Measurements from ENCODE around the gene TPRG1L. TPM values are rescaled to one million over a fixed set of nuclear protein-coding genes. Genes with fewer than 3 reads are reported as not detected.

TPRG1L gene
- total and polyA plus RNA-seq, 3 donors from 2014 or later = 30.6 to 40.9 (median 33.3) TPM

DNA sequence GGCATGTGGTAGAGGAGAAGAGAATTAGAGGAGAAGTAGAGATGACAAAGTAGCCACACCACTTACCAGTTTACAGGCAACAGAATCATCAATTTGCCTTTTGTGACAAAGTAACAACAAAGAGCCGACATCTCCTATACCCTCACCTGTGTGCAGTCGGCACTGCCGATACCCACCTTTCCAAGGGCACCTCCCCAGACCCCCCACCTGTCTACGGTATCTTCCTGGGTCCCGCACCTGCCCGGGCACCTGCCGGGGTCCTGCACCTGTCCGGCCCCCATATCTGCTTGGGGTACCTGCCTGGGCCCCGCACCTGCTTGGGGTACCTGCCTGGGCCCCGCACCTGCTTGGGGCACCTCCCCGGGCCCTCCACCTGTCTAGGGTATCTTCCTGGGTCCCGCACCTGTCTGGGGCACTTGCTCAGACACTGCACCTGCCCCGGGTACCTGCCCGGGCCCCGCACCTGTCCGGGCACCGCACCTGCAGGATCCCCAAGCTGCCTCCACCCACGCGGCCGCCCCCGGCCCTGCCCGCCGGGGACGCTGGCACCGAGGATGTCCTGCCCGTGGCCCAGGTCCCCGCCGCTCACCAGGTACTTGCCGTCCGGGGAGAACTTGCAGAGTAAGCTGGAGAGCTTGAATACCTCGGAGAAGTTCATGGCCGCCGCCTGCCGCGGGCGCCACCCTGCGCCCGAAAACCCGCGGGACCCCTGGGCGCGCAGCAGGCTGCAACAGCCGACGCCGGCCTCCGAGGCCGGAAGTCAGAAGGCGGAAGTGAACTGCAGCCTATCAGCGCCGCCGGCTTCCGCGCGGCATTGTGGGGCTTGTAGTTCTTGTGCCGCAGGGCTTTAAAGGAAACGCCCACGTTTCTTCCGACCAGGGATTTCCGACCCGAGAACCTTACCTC, 24.8 kb downstream of the TPRG1L start, which contains the start of gene WRAP73:
Gene WRAP73, minus strand, starts transcription at position 762 of the 906 bp plus-strand sequence. Its CDS starts 104 bp downstream, at position 658.
- TF ChIP-seq, protein P1, sequence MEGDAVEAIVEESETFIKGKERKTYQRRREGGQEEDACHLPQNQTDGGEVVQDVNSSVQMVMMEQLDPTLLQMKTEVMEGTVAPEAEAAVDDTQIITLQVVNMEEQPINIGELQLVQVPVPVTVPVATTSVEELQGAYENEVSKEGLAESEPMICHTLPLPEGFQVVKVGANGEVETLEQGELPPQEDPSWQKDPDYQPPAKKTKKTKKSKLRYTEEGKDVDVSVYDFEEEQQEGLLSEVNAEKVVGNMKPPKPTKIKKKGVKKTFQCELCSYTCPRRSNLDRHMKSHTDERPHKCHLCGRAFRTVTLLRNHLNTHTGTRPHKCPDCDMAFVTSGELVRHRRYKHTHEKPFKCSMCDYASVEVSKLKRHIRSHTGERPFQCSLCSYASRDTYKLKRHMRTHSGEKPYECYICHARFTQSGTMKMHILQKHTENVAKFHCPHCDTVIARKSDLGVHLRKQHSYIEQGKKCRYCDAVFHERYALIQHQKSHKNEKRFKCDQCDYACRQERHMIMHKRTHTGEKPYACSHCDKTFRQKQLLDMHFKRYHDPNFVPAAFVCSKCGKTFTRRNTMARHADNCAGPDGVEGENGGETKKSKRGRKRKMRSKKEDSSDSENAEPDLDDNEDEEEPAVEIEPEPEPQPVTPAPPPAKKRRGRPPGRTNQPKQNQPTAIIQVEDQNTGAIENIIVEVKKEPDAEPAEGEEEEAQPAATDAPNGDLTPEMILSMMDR (IDR thresholded peaks at IDR 0.05) = no peak
- peak; percentile 56 for TF ChIP-seq POLR2A (IDR thresholded peaks at IDR 0.05)
- H3K27me3 ChIP-seq = no peaks in the 10 kb centered on the region
- WGBS, 2 donors = 2 to 8% methylated on average over 14 to 59 of the region's 60 CpGs
- no peaks in the 10 kb centered on the region for H3K9me3 ChIP-seq
- peak within 1 kb of the TSS; percentile 63 to 94 for H3K4me3 ChIP-seq
- no peak within 1 kb of the TSS for H3K27ac ChIP-seq
- no peaks in the 10 kb centered on the region for H3K4me1 ChIP-seq
- peak; percentile 95 for DNase-seq
- H3K36me3 ChIP-seq (ENCODE audit: low read depth, missing control alignments) = no peaks in the 10 kb centered on the region
- intact Hi-C loops (cut with DNase I; ENCODE audit: low total_unique reads) = no loop called here

DNA sequence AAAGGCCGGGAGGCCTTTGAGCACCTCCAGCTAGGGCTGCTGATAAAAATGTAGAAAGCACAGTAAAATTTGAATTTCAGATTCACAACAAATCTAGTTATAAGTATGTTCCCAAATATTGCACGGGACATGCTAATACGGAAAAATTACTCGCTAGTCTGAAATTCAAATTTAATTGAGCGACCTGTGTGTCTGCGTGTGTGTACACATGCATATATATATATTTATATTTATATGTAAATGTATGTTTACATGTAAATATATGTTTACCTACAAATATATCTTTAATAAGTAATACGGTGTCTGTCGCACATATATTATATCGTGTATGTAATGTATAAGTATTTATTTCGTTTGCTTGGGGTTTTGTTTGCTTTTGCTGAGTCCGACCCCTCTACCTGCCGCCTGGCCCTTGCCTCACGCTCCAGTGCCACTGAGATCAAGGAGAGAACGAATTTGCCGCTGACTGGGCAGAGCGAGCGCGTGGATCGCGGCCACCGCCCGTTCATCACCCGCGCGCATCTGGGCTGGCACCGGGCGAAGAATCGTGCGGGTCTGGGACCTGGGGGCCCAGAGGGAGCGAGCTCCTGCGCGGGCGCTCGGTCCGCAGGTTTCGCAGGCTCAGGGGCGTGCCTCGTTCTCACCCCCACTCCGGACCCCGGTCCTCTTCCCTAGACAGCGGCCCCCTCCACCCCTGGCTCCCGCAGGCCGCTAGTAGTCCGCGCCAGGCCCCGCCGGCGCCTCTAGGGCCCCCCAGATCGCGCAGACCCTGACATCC, 25.6 kb downstream of the TPRG1L start:
- no peaks in the 10 kb centered on the region for H3K27me3 ChIP-seq
- TF ChIP-seq POLR2A (IDR thresholded peaks at IDR 0.05) = no peak
- TF ChIP-seq, protein P1 (IDR thresholded peaks at IDR 0.05) = no peak
- H3K4me1 ChIP-seq = no peaks in the 10 kb centered on the region
- no peaks in the 10 kb centered on the region for H3K9me3 ChIP-seq
- intact Hi-C loops (cut with DNase I; ENCODE audit: low total_unique reads) = no loop called here
- peak overlapping the region in 1 of 2 donors; percentile 94 for H3K4me3 ChIP-seq
- H3K27ac ChIP-seq = no peak overlapping the region
- no peaks in the 10 kb centered on the region for H3K36me3 ChIP-seq (ENCODE audit: low read depth, missing control alignments)
- no peak for DNase-seq
- WGBS, 2 donors = 10% methylated on average over 25 to 40 of the region's 50 CpGs

DNA sequence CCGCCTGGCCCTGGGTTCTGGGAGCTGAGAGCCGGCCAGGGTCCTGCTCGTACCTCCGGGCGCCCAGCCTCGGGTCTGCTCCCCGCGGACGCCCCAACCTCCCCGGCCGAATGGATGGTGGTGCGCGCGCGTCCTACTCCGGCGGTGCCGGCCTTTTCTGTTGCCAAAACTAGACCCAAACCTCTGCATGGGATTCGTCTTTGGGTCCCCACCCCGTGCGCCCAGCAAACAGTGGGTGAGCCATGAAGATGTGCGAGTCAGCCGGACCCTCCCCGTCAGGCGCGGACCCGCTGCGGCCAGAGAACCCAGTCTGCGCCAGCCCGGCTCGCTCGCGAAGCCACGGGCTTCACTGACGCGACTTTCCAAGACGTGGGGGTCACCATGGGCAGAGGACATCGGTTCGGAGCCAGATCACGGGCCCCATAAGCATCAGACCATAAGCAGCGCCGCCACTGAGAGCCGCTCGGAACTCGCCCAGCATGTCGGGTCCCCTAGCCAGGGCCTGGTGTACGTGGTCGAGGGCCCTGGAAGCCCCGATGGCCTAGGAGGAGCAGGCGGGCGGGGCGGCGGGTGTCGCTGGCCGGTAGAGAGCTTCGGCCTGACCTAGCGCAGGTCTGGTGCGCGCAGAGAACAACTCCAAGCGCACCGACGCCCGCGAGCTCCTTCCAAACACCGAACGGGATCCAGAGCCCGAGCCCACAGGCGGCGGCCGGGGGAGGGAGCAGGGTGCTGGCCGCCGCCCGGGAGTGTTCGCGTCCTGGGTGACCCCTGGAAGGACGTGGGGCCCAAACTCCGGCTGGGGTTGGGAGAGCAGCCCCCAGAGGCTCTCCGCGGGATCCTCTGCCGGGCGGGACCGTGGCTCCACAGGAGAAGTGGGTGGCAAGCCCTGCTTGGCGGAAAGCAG, 26.5 kb downstream of the TPRG1L start:
- H3K4me3 ChIP-seq = peak overlapping the region; percentile 9 to 94
- H3K9me3 ChIP-seq = no peaks in the 10 kb centered on the region
- H3K4me1 ChIP-seq = no peaks in the 10 kb centered on the region
- TF ChIP-seq POLR2A (IDR thresholded peaks at IDR 0.05) = no peak
- TF ChIP-seq, protein P1 (IDR thresholded peaks at IDR 0.05) = no peak
- no peaks in the 10 kb centered on the region for H3K27me3 ChIP-seq
- intact Hi-C loops (cut with DNase I; ENCODE audit: low total_unique reads) = no loop called here
- no peak for DNase-seq
- 5 to 10% methylated on average over 12 to 75 of the region's 83 CpGs for WGBS, 2 donors
- H3K27ac ChIP-seq = no peak overlapping the region
- H3K36me3 ChIP-seq (ENCODE audit: low read depth, missing control alignments) = no peaks in the 10 kb centered on the region

DNA sequence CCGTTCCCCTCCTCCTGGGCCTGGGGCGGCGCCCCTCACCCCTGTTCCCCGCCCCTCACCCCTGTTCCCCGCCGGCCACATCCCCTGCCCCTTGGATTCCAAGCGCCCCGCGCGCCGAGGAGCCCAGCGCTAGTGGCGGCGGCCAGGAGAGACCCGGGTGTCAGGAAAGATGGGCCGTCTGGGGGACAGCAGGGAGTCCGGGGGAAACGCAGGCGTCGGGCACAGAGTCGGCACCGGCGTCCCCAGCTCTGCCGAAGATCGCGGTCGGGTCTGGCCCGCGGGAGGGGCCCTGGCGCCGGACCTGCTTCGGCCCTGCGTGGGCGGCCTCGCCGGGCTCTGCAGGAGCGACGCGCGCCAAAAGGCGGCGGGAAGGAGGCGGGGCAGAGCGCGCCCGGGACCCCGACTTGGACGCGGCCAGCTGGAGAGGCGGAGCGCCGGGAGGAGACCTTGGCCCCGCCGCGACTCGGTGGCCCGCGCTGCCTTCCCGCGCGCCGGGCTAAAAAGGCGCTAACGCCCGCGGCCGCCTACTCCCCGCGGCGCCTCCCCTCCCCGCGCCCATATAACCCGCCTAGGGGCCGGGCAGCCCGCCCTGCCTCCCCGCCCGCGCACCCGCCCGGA, 27.2 kb downstream of the TPRG1L start, which contains the start of gene TP73:
Gene TP73, plus strand, starts transcription at position 587 of the 618 bp plus-strand sequence. CDS start 29,850 bp downstream, outside the sequence.
- intact Hi-C loops (cut with DNase I; ENCODE audit: low total_unique reads) = no loop called here
- Histone ChIP-seq H3K27me3 (no peaks in the 10 kb centered on the region), H3K27ac (no peak within 1 kb of the TSS), H3K4me1 (no peaks in the 10 kb centered on the region), H3K36me3 (ENCODE audit: low read depth, missing control alignments) (no peaks in the 10 kb centered on the region), H3K4me3 (peak within 1 kb of the TSS; percentile 9 to 94), H3K9me3 (no peaks in the 10 kb centered on the region)
- 0% methylated on average over 7 to 8 of the region's 80 CpGs for WGBS, 2 donors
- DNase-seq = no peak
- TF ChIP-seq, protein P1 (IDR thresholded peaks at IDR 0.05) = no peak
- TF ChIP-seq POLR2A (IDR thresholded peaks at IDR 0.05) = no peak

Measured in testis (tissue), 3 donors.